DND-41 (cell line): ENCODE measurements around the gene DISC1.

Experiments
- ATAC-seq: fragments of 200-7000 bp; cut with Tn5 transposase; 3 replicates; pipeline ENCODE4 v1.9.1; 2021; ENCODE audit warnings: low read depth; ENCODE audit not compliant: insufficient read depth
- DNase-seq: peaks from one replicate; pipeline ENCODE4 v3.0.0-alpha.2; 2020
- H2AFZ ChIP-seq: 2 replicates; pipeline ENCODE4 v1.6.0; 2012; ENCODE audit warnings: low read depth, low read length
- H3K27ac ChIP-seq: 2 replicates; pipeline ENCODE4 v1.5.1; 2012; ENCODE audit warnings: low read length, inconsistent platforms
- H3K27me3 ChIP-seq: fragments of 200-600 bp; sonication (generic); 2 replicates; pipeline ENCODE4 v1.6.0; 2012; ENCODE audit warnings: low read length, mild to moderate bottlenecking, inconsistent platforms; ENCODE audit not compliant: insufficient read depth, poor library complexity
- H3K36me3 ChIP-seq: 2 replicates; pipeline ENCODE4 v1.5.1; 2012; ENCODE audit warnings: low read length, inconsistent platforms; ENCODE audit not compliant: insufficient read depth
- H3K4me1 ChIP-seq: 2 replicates; pipeline ENCODE4 v1.5.1; 2012; ENCODE audit warnings: mild to moderate bottlenecking, low read length; ENCODE audit not compliant: insufficient read depth
- H3K4me2 ChIP-seq: 2 replicates; pipeline ENCODE4 v1.6.0; 2012; ENCODE audit warnings: mild to moderate bottlenecking, moderate library complexity, low read length, inconsistent platforms; ENCODE audit not compliant: insufficient read depth
- H3K4me3 ChIP-seq, 2 experiments: fragments of 200-600 bp in 1 of 2; shearing (Covaris generic) in 1 of 2; 2 replicates each; pipeline ENCODE4 v1.5.1; 2012 to 2016; ENCODE audit warnings: inconsistent platforms in 2 of 2, low read length in 2 of 2, mild to moderate bottlenecking in 2 of 2, low read depth in 1 of 2, moderate library complexity in 1 of 2
- H3K79me2 ChIP-seq: 2 replicates; pipeline ENCODE4 v1.6.0; 2012; ENCODE audit warnings: low read length, inconsistent platforms; ENCODE audit not compliant: insufficient read depth
- H3K9ac ChIP-seq: 2 replicates; pipeline ENCODE4 v1.6.0; 2012; ENCODE audit warnings: low read depth, mild to moderate bottlenecking, inconsistent platforms, low read length, moderate library complexity
- H3K9me3 ChIP-seq: 2 replicates; pipeline ENCODE4 v1.5.1; 2012; ENCODE audit warnings: low read length, moderate library complexity, mild to moderate bottlenecking, inconsistent platforms; ENCODE audit not compliant: insufficient read depth, severe bottlenecking
- H4K20me1 ChIP-seq: 2 replicates; pipeline ENCODE4 v1.6.0; 2012; ENCODE audit warnings: low read length; ENCODE audit not compliant: insufficient read depth
- EZH2 ChIP-seq: IDR thresholded peaks from 3 replicates; pipeline ENCODE4 v1.6.1; 2012; ENCODE audit warnings: borderline replicate concordance, low read depth, mild to moderate bottlenecking, moderate library complexity, low read length, inconsistent platforms; ENCODE audit not compliant: severe bottlenecking
- TF ChIP-seq, protein P1 (sequence below): IDR thresholded peaks from 2 replicates; pipeline ENCODE4 v1.5.1; 2012; ENCODE audit warnings: borderline replicate concordance, low read length, moderate library complexity, mild to moderate bottlenecking; ENCODE audit not compliant: poor library complexity, severe bottlenecking; ENCODE audit errors: extremely low read depth

The DISC1 gene

DNA sequence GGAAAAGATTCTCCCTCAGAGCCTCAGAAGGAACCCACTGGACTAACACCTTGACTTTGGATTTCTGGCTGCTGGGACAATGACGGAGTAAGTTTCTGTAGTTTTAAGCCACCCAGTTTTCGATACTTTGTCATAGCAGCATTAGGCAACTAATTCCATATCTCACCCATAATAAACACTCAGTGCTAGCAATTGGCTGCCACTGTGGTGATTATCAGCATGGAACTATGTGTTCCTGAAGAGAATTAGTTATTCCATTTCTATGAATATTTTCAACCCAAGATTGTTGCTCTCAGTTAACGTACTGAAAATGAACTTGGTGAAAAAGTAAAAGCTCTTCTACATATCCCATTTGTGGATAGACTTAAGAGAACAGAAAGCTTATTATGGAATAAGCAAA is 299.3 kb downstream of the DISC1 start:
- H3K4me3 ChIP-seq: no peak overlapping the region
- no peak for ATAC-seq
- no peaks in the 10 kb centered on the region for H3K27me3 ChIP-seq
- no peaks in the 10 kb centered on the region for H3K9me3 ChIP-seq
- no peaks in the 10 kb centered on the region for H3K36me3 ChIP-seq
- no peaks in the 10 kb centered on the region for H4K20me1 ChIP-seq
- no peak overlapping the region for H3K4me2 ChIP-seq
- H3K4me1 ChIP-seq: no peaks in the 10 kb centered on the region
- no peak overlapping the region for H2AFZ ChIP-seq
- no peak overlapping the region for H3K9ac ChIP-seq
- TF ChIP-seq EZH2: no peak
- TF ChIP-seq, protein P1, sequence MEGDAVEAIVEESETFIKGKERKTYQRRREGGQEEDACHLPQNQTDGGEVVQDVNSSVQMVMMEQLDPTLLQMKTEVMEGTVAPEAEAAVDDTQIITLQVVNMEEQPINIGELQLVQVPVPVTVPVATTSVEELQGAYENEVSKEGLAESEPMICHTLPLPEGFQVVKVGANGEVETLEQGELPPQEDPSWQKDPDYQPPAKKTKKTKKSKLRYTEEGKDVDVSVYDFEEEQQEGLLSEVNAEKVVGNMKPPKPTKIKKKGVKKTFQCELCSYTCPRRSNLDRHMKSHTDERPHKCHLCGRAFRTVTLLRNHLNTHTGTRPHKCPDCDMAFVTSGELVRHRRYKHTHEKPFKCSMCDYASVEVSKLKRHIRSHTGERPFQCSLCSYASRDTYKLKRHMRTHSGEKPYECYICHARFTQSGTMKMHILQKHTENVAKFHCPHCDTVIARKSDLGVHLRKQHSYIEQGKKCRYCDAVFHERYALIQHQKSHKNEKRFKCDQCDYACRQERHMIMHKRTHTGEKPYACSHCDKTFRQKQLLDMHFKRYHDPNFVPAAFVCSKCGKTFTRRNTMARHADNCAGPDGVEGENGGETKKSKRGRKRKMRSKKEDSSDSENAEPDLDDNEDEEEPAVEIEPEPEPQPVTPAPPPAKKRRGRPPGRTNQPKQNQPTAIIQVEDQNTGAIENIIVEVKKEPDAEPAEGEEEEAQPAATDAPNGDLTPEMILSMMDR: no peak
- DNase-seq: no peak
- no peak overlapping the region for H3K27ac ChIP-seq
- no peaks in the 10 kb centered on the region for H3K79me2 ChIP-seq

GRCh38 chr1:231926340-231926739 is 299.8 kb downstream of the DISC1 start:
- TF ChIP-seq, protein P1: no peak
- TF ChIP-seq EZH2: no peak
- Histone ChIP-seq H3K9me3 (no peaks in the 10 kb centered on the region), H3K4me2 (no peak overlapping the region), H3K27me3 (no peaks in the 10 kb centered on the region), H3K36me3 (no peaks in the 10 kb centered on the region), H3K4me1 (no peaks in the 10 kb centered on the region), H4K20me1 (no peaks in the 10 kb centered on the region), H3K9ac (no peak overlapping the region), H3K4me3 (no peak overlapping the region), H3K27ac (no peak overlapping the region), H3K79me2 (no peaks in the 10 kb centered on the region), H2AFZ (no peak overlapping the region)
- ATAC-seq (no peak), DNase-seq (no peak)

DNA sequence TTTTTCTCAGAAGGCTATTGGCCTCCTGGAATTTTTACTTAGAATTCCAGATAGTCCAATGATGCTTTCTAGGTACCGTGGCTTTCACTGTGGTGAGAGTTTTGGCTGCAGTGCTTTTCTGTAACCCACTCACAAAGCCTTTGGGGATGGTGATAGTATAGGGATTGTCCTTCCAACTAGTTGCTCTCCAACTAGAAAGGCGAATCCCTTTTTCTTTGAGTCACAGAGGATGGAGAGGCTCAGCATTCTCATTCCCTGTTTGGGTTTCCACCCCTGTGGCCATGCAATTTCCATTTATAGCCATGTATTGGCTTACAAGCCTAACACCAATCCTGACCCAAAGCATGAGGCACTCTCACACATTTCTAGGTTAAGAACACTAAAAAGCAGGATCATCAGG is 300.3 kb downstream of the DISC1 start:
- no peaks in the 10 kb centered on the region for H3K27me3 ChIP-seq
- H3K9me3 ChIP-seq: peaks cover 4% of the 10 kb centered on the region
- ATAC-seq: no peak

More for the DNA sequence above, 300.3 kb downstream of the DISC1 start:
- Histone ChIP-seq H3K27ac (no peak overlapping the region), H3K36me3 (no peaks in the 10 kb centered on the region), H3K9ac (no peak overlapping the region), H3K4me3 (no peak overlapping the region), H4K20me1 (no peaks in the 10 kb centered on the region), H2AFZ (no peak overlapping the region), H3K79me2 (no peaks in the 10 kb centered on the region), H3K4me2 (no peak overlapping the region), H3K4me1 (no peaks in the 10 kb centered on the region)
- no peak for DNase-seq
- TF ChIP-seq, protein P1: no peak
- no peak for TF ChIP-seq EZH2
